Vein endothelial cell (primary cell): Measurements from ENCODE around the gene COPE. TPM values are rescaled to one million over a fixed set of nuclear protein-coding genes. Genes with fewer than 3 reads are reported as not detected.

Experiments used
- total RNA-seq: library from RNA; depleted of rRNA; stranded (reverse); fragments of >200 nt; gene quantifications from 2 replicates; pipeline ENCODE4 v1.2.3, GENCODE V29; 2012

Gene COPE
- total RNA-seq = 219 and 252 TPM in 2 replicates

DNA sequence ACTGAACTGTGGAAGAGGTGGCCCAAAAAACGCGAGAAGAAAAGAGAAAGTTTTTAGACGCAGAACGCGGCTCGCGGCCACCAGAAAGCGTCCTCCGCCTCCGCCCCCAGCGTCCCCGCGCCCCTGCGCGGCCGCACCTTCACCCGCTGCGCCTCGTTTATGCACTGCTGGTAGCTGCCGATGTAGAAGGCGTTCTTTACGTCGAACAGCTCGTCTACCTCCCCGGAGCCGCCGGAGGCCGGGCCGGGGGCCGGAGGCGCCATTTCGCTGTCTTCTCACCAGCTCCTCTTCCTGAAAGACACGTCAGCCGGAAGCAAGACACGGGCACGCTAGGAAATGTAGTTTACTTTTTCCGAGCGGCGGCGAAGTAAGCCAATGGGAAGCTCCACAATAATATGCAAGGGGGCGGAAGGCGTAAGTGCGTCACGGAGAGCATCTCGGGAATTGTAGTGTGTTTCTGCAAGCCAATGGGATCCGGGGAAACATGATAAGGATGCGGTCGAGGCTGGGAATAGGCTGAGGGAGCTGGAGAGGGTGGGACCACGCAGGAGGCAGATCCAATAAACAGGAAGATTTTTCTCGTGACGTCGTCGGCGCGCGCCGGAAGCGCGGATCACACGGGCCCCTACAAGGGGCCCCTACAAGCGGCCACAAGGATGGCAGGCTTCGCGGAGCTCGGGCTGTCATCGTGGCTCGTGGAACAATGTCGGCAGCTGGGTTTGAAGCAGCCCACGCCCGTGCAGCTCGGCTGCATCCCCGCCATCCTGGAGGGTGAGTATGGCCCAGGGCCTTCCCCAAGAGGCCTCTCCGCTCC lies at the start of gene COPE, which contains the start of gene DDX49:
TSS of gene COPE (minus strand) at position 302 of the 814 bp plus-strand sequence. CDS start at position 263, 39 bp downstream.
TSS of gene DDX49 (plus strand) at position 630 of the 814 bp plus-strand sequence. CDS start at position 657, 27 bp downstream.

DNA sequence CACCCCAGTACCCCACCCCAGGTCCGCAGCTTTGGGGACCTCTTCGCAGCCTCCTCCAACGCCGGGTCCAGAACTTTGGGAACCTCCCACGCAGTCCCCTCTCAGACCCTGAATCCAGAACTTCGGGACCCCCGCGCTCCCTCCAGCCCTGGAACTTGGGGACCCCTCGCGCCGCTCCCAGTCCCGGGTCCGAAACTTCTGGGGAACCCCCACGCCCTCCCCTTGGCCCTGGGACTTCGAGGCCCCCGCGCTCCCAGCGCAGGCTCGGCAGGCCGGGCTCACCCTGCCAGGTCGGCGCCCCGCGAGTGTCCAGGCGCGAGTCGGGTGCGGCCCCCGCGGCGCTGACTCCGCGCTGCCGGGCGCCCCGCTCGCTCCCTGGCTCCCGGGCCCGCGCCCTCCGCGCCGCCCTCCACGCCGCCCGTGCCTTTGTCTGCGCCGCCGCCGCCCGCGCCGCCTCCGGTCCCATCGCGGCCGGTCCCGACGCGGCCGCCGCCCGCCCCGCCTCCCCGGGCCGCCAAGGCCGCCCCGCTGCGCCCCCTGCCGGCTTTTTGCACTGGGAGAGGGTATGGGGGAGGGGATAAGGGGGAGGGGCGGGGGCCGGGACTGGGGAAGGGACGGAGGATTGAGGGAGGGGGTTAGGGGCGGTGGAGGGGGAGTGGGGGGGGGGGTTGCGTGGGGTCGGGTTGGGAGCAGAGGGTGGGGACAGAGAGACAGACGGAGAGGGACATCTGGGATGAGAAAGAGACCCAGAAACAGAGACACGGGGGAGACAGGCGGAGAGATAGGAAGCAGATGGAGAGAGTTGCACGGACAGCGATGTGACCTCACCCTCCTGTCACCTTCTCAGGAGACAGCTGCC lies 21.8 kb upstream of the COPE start, which contains the start of gene HOMER3:
TSS of gene HOMER3 (minus strand) at position 449 of the 859 bp plus-strand sequence. CDS start 2,235 bp downstream, outside the sequence.

DNA sequence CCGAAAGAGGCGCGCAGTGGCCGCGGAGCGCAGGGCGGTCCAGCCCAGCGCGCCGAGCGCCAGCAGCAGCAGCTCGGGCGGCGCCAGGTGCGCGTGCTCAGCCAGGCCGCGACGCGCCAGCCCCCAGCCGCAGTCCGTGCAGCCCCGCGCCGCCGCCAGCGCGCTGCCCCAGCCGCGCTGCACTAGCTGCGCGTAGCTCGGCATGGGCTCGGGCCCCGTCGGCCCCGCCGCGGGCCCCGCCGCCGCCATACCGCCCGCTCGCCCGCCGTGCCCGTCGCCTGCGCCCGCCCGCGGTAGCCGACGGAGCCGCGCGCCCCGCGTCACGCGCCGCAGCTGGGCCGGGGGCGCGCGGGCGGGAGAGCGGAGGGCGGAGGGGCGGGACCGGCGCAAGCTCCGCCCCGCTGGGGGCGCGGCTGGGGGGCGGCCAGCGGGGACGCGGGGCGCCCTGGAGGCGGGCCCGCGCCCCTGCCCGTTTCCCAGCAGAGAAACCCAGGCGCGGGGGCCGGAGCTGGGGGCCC lies 23.3 kb downstream of the COPE start, which contains the start of gene CERS1:
TSS of gene CERS1 (minus strand) at position 335 of the 518 bp plus-strand sequence. CDS start at position 249, 86 bp downstream.

Other genes with a start within 250 kb of the COPE start
- gene CRTC1, start 235.7 kb downstream of the COPE start, total RNA-seq = 2.1 and 3.6 TPM in 2 replicates
- gene COMP, start 128.1 kb downstream of the COPE start, total RNA-seq = not detected in 2 replicates
- 67.4 and 74.1 TPM in 2 replicates for gene UPF1, start 87.4 kb downstream of the COPE start, total RNA-seq
- gene CERS1, start 23.2 kb downstream of the COPE start, total RNA-seq = 2.3 and 3.9 TPM in 2 replicates
- gene DDX49, start 328 bp upstream of the COPE start, total RNA-seq = 52.6 and 56.6 TPM in 2 replicates
- gene HOMER3, start 21.8 kb upstream of the COPE start, total RNA-seq = 163 and 165 TPM in 2 replicates
- 30.4 and 39.9 TPM in 2 replicates for gene SUGP2, start 114.1 kb upstream of the COPE start, total RNA-seq
- gene ARMC6, start 114.2 kb upstream of the COPE start, total RNA-seq = 46.2 and 48.7 TPM in 2 replicates
- 4.3 and 4.6 TPM in 2 replicates for gene SLC25A42, start 144.6 kb upstream of the COPE start, total RNA-seq
- 14.2 and 21.9 TPM in 2 replicates for gene TMEM161A, start 219.1 kb upstream of the COPE start, total RNA-seq